Body of pancreas (tissue), 4 donors: ENCODE measurements around the gene CHCHD3. TPM values are rescaled to one million over a fixed set of nuclear protein-coding genes. Genes with fewer than 3 reads are reported as not detected.

Experiments used
- ATAC-seq: fragments of 150-250 bp; one replicate; pipeline ENCODE4 v1.9.1; 2016
- DNase-seq, 4 donors: peaks; one replicate each; pipeline ENCODE4 v3.0.0-alpha.2; 2019
- H3K27ac ChIP-seq, 4 donors: fragments of 200-600 bp; sonication (generic); 1 replicate in 3 of 4; 2 replicates in 1 of 4; pipeline versions ENCODE4 v1.5.1 to v1.6.1; 2016 to 2019; ENCODE audit warnings: mild to moderate bottlenecking in 1 of 4, mixed read lengths in 1 of 4, moderate library complexity in 1 of 4
- H3K27me3 ChIP-seq, 2 donors: fragments of 200-600 bp; sonication (generic); one replicate each; pipeline ENCODE4 v1.6.0; 2016; ENCODE audit warnings: mild to moderate bottlenecking in 1 of 2
- H3K36me3 ChIP-seq, 2 donors: fragments of 200-600 bp; sonication (generic); replicated peaks in 1 of 2; 2 replicates each; pipeline ENCODE4 v1.5.1; 2016; ENCODE audit warnings: low read depth in 2 of 2; ENCODE audit not compliant: insufficient read depth in 1 of 2
- H3K4me1 ChIP-seq: fragments of 200-600 bp; sonication (generic); one replicate; pipeline ENCODE4 v1.6.0; 2016
- H3K4me3 ChIP-seq, 2 donors: fragments of 200-600 bp; sonication (generic); 1 replicate in 1 of 2; 2 replicates in 1 of 2; pipeline ENCODE4 v1.5.1; 2016 to 2019
- H3K9me3 ChIP-seq, 3 donors: fragments of 200-600 bp; sonication (generic); 1 replicate in 2 of 3; 2 replicates in 1 of 3; pipeline ENCODE4 v1.5.1; 2016
- CTCF ChIP-seq, 7 experiments: fragments of 450-650 bp in 4 of 7; fragments of 200-600 bp in 3 of 7; sonication (generic) in 3 of 7; IDR thresholded peaks; one replicate each; pipeline ENCODE4 v1.5.1; 2016 to 2019; ENCODE audit warnings: antibody characterized with exemption in 7 of 7
- POLR2A ChIP-seq, 3 donors: fragments of 450-650 bp; IDR thresholded peaks; one replicate each; pipeline ENCODE4 v1.6.1; 2016; ENCODE audit warnings: antibody characterized with exemption in 3 of 3, mild to moderate bottlenecking in 2 of 3
- WGBS, 2 donors: methylation state at CpG; one replicate each; pipeline ENCODE4 v1.1.5; 2017; 5-methylcytosine and 5-hydroxymethylcytosine counted together
- intact Hi-C: fragments of 100-400 bp; cut with DNase I; formaldehyde crosslinking; loops from one replicate; pipeline ENCODE4 v1.15.1; 2023
- total RNA-seq, 2 donors: library from RNA; depleted of rRNA; stranded (reverse); fragments of >200 nt; gene quantifications; one replicate each; pipeline ENCODE4 v1.1.0, GENCODE V29; 2016

The CHCHD3 gene
- total RNA-seq, 2 donors from 2014 or later, result 24.4 to 32.6 TPM

DNA sequence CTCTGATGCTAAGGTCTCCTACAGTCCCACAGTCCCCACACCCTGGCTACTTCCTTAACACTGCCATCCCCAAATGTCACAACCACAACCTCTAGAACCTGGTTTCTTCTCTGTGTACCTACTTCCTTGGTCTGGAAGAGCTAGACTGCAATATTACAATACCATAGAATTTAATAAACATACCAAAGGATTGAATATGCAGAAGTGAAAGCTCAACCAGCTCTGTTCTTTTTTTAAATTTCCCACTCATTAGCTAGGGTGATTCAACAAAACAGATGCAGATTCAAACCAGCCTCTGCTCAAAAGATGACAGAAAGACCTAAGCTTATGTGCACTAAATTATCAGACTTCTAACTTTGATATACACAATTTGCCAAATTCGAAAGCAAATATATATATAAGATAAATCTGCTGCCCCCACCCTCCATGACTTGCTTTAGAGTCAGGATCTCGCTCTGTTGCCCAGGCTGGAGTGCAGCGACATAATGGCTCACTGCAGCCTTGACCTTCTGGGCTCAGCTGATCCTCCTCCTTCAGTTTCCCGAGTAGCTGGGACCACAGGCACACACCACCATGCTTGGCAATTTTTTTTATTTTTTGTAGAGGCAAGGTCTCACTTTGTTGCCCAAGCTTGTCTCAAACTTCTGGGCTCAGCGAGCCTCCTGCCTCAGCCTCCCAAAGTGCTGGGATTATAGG, 212.6 kb downstream of the CHCHD3 start:
- H3K4me1 ChIP-seq, result peaks cover 14% of the 10 kb centered on the region
- TF ChIP-seq CTCF (IDR thresholded peaks at IDR 0.05) (no peak), POLR2A (IDR thresholded peaks at IDR 0.05) (no peak)
- no peaks in the 10 kb centered on the region for H3K9me3 ChIP-seq
- H3K4me3 ChIP-seq, result no peak overlapping the region
- ATAC-seq (no peak), DNase-seq (no peak)
- no peak overlapping the region for H3K27ac ChIP-seq
- intact Hi-C loops, result no loop called here
- 87 to 93% methylated on average over 5 of the region's 5 CpGs for WGBS, 2 donors
- H3K27me3 ChIP-seq, result no peaks in the 10 kb centered on the region
- H3K36me3 ChIP-seq, result no peaks in the 10 kb centered on the region

GRCh38 chr7:132866551-132866950, 215.3 kb downstream of the CHCHD3 start:
- Histone ChIP-seq H3K9me3 (no peaks in the 10 kb centered on the region), H3K4me1 (peaks cover 14% of the 10 kb centered on the region), H3K36me3 (no peaks in the 10 kb centered on the region), H3K4me3 (no peak overlapping the region), H3K27me3 (no peaks in the 10 kb centered on the region), H3K27ac (no peak overlapping the region)
- TF ChIP-seq CTCF (IDR thresholded peaks at IDR 0.05), result no peak
- TF ChIP-seq POLR2A (IDR thresholded peaks at IDR 0.05), result no peak
- ATAC-seq (no peak), DNase-seq (no peak)
- intact Hi-C loops, result no loop called here
- 100% methylated on average over 1 of the region's 1 CpG for WGBS, 2 donors

DNA sequence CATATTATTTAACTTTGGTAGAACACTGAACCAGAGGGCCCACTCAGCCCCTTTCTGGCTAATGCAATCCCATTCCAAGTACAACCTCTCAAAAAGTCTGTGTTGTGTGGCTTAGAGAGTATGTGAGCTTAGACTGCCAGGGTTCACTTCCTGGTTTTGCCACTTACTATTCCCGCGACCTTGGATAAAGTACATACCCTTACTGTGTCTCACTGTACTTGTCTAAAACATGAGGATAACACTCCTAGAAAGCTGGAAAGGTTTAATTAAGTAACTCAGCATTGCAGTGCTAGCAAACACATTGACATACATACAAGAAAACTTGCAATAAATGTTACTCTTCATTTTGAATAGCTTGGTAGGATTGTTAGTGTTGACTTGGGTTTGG, 215.8 kb downstream of the CHCHD3 start:
- 44 to 72% methylated on average over 2 of the region's 2 CpGs for WGBS, 2 donors
- ATAC-seq (no peak), DNase-seq (peak in 2 of 4 donors; percentile 7 to 11)
- H3K9me3 ChIP-seq, result no peaks in the 10 kb centered on the region
- no peaks in the 10 kb centered on the region for H3K27me3 ChIP-seq
- no peak overlapping the region for H3K27ac ChIP-seq
- no peak for TF ChIP-seq CTCF (IDR thresholded peaks at IDR 0.05)
- no peak for TF ChIP-seq POLR2A (IDR thresholded peaks at IDR 0.05)
- H3K4me1 ChIP-seq, result peaks cover 14% of the 10 kb centered on the region
- intact Hi-C loops, result no loop called here
- H3K4me3 ChIP-seq, result no peak overlapping the region
- no peaks in the 10 kb centered on the region for H3K36me3 ChIP-seq

DNA sequence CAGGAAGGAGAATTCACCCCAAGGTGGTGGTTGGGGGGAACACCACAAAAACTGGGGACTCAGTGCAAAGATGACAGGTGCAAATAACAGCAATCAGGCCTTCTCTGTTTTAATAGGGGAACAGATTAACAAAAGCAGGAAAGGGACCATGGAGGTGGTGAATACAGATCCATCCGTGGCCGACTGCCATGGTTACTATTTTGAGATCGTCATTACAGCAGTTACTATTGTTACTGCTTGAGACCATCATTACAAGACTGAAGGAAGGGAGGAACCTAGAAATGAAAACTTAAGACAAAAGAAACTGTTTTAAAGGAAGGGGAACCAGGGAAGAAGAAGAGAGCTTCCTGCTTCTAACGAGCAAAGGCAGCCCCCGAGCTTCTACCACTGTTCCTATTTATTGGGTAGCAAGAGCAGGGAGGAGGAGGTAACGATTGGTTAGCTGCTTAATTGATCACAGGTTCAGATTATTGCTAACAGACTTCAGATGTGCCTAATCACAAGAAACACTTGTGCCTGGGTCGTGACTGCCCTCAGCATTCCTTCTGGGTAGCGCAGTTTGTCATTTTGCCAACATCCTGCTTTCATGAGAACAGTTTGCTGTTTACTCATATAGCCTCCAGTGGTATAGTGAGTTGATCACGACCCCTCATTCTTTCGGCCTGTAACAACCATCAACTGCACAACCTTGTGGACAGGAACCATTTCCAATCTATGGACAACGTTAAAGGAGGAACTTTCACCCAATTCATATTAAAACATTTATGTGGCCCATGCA, 216.3 kb downstream of the CHCHD3 start:
- WGBS, 2 donors, result 77 to 84% methylated on average over 11 of the region's 11 CpGs
- ATAC-seq (no peak), DNase-seq (peak in 2 of 4 donors; percentile 10 to 13)
- H3K4me1 ChIP-seq, result peaks cover 9% of the 10 kb centered on the region
- intact Hi-C loops, result no loop called here
- no peaks in the 10 kb centered on the region for H3K36me3 ChIP-seq
- no peaks in the 10 kb centered on the region for H3K9me3 ChIP-seq
- TF ChIP-seq POLR2A (IDR thresholded peaks at IDR 0.05), result no peak
- TF ChIP-seq CTCF (IDR thresholded peaks at IDR 0.05), result no peak
- no peak overlapping the region for H3K4me3 ChIP-seq
- no peak overlapping the region for H3K27ac ChIP-seq
- no peaks in the 10 kb centered on the region for H3K27me3 ChIP-seq
